ENCODE results near the gene KRTAP5-6.
A peak's percentile ranks its signal among the peaks of the same experiment; 100 is the strongest.

Gene KRTAP5-6

GRCh38 chr11:1730059-1730629 is 33.1 kb downstream of the KRTAP5-6 start:
- DNase-seq (ENCODE audit: low read depth) = no peak
- no peak overlapping the region for H3K4me3 ChIP-seq (ENCODE audit: low read depth, low read length)
- no peak for TF ChIP-seq CTCF (IDR thresholded peaks at IDR 0.05; ENCODE audit: low read depth, low read length)
- TF ChIP-seq MYC (IDR thresholded peaks at IDR 0.05; ENCODE audit: low read depth, low read length) = no peak
- TF ChIP-seq MAX (IDR thresholded peaks at IDR 0.05; ENCODE audit: low read depth, low read length) = no peak
- TF ChIP-seq POLR2A (IDR thresholded peaks at IDR 0.05; ENCODE audit: extremely low read depth, insufficient read length) = no peak

- no peak for DNase-seq (ENCODE audit: low read depth)
- TF ChIP-seq MAX (IDR thresholded peaks at IDR 0.05; ENCODE audit: low read depth, low read length) (0 out of 2 replicates have a peak, but pooled peaks have one; percentile 40), MYC (IDR thresholded peaks at IDR 0.05; ENCODE audit: low read depth, low read length) (no peak), POLR2A (IDR thresholded peaks at IDR 0.05; ENCODE audit: extremely low read depth, insufficient read length) (no peak)
- no peak overlapping the region for H3K4me3 ChIP-seq (ENCODE audit: low read depth, low read length)
These were observed 34.6 kb downstream of the KRTAP5-6 start for GRCh38 chr11:1731451-1732059.

GRCh38 chr11:1732418-1733008 is 35.5 kb downstream of the KRTAP5-6 start:
- TF ChIP-seq MAX (IDR thresholded peaks at IDR 0.05; ENCODE audit: low read depth, low read length) (no peak), MYC (IDR thresholded peaks at IDR 0.05; ENCODE audit: low read depth, low read length) (no peak), POLR2A (IDR thresholded peaks at IDR 0.05; ENCODE audit: extremely low read depth, insufficient read length) (no peak), CTCF (IDR thresholded peaks at IDR 0.05; ENCODE audit: low read depth, low read length) (no peak)
- H3K4me3 ChIP-seq (ENCODE audit: low read depth, low read length) = no peak overlapping the region
- no peak for DNase-seq (ENCODE audit: low read depth)

GRCh38 chr11:1733009-1733715 is 36.2 kb downstream of the KRTAP5-6 start:
- no peak for DNase-seq (ENCODE audit: low read depth)
- H3K4me3 ChIP-seq (ENCODE audit: low read depth, low read length) = no peak overlapping the region
- TF ChIP-seq MAX (IDR thresholded peaks at IDR 0.05; ENCODE audit: low read depth, low read length) = no peak
- no peak for TF ChIP-seq CTCF (IDR thresholded peaks at IDR 0.05; ENCODE audit: low read depth, low read length)
- no peak for TF ChIP-seq POLR2A (IDR thresholded peaks at IDR 0.05; ENCODE audit: extremely low read depth, insufficient read length)
- no peak for TF ChIP-seq MYC (IDR thresholded peaks at IDR 0.05; ENCODE audit: low read depth, low read length)

- no peak overlapping the region for H3K4me3 ChIP-seq (ENCODE audit: low read depth, low read length)
- DNase-seq (ENCODE audit: low read depth) = no peak
- TF ChIP-seq POLR2A (IDR thresholded peaks at IDR 0.05; ENCODE audit: extremely low read depth, insufficient read length) (no peak), MYC (IDR thresholded peaks at IDR 0.05; ENCODE audit: low read depth, low read length) (no peak), MAX (IDR thresholded peaks at IDR 0.05; ENCODE audit: low read depth, low read length) (no peak), CTCF (IDR thresholded peaks at IDR 0.05; ENCODE audit: low read depth, low read length) (no peak)
These were observed 37.0 kb downstream of the KRTAP5-6 start for GRCh38 chr11:1733716-1734640.
